Liver (tissue), 9 donors: Measurements from ENCODE around the gene FKTN. TPM values are rescaled to one million over a fixed set of nuclear protein-coding genes. Genes with fewer than 3 reads are reported as not detected.
"Not testable (repeated sequence)": the region's sequence is repeated elsewhere in the genome, so short reads cannot be mapped to it uniquely, and the experiment has no call there.

Experiments used
- DNase-seq: peaks from one replicate; pipeline ENCODE4 v3.0.0-alpha.2; 2017; ENCODE audit warnings: low spot score
- H3K27ac ChIP-seq, 2 donors: one replicate each; pipeline ENCODE4 v1.7.0; 2013; ENCODE audit warnings: inconsistent platforms in 2 of 2, low read length in 2 of 2, control low read depth in 1 of 2, low read depth in 1 of 2, mild to moderate bottlenecking in 1 of 2
- H3K27me3 ChIP-seq, 4 donors: one replicate each; pipeline versions ENCODE4 v1.6.1 to v1.7.0; 2013; ENCODE audit warnings: low read length in 3 of 4, inconsistent platforms in 1 of 4, mild to moderate bottlenecking in 1 of 4, moderate library complexity in 1 of 4; ENCODE audit not compliant: control insufficient read depth in 4 of 4, insufficient read depth in 4 of 4
- H3K36me3 ChIP-seq, 4 donors: one replicate each; pipeline versions ENCODE4 v1.6.1 to v1.7.0; 2013; ENCODE audit warnings: low read length in 3 of 4, mild to moderate bottlenecking in 3 of 4, low read depth in 1 of 4, moderate library complexity in 1 of 4; ENCODE audit not compliant: control insufficient read depth in 4 of 4, insufficient read depth in 3 of 4
- H3K4me1 ChIP-seq, 4 donors: one replicate each; pipeline versions ENCODE4 v1.6.1 to v1.7.0; 2013; ENCODE audit warnings: low read length in 3 of 4, mild to moderate bottlenecking in 3 of 4, moderate library complexity in 1 of 4; ENCODE audit not compliant: control insufficient read depth in 4 of 4, insufficient read depth in 4 of 4
- H3K4me3 ChIP-seq, 3 donors: one replicate each; pipeline versions ENCODE4 v1.6.1 to v1.7.0; 2013; ENCODE audit warnings: low read length in 3 of 3, control low read depth in 1 of 3, low read depth in 1 of 3, mild to moderate bottlenecking in 1 of 3
- H3K9ac ChIP-seq, 2 donors: one replicate each; pipeline ENCODE4 v1.7.0; 2013; ENCODE audit warnings: low read length in 2 of 2, mild to moderate bottlenecking in 2 of 2, moderate library complexity in 2 of 2, control low read depth in 1 of 2, low read depth in 1 of 2
- H3K9me3 ChIP-seq, 4 donors: one replicate each; pipeline versions ENCODE4 v1.6.1 to v1.7.0; 2013; ENCODE audit warnings: low read length in 3 of 4; ENCODE audit not compliant: control insufficient read depth in 4 of 4
- CTCF ChIP-seq: fragments of 150-350 bp; IDR thresholded peaks from 2 replicates; pipeline ENCODE4 v1.5.1; 2017; ENCODE audit warnings: improper control_type of control experiment, low read depth, low read length; ENCODE audit not compliant: missing input control
- FOXA1 ChIP-seq: IDR thresholded peaks from 2 replicates; pipeline ENCODE4 v1.6.1; 2016; ENCODE audit warnings: antibody characterized with exemption
- FOXA2 ChIP-seq: IDR thresholded peaks from 2 replicates; pipeline ENCODE4 v1.6.1; 2016; ENCODE audit warnings: antibody characterized with exemption
- GABPA ChIP-seq, 2 donors: IDR thresholded peaks in 1 of 2; conservative IDR thresholded peaks in 1 of 2; 2 replicates each; pipeline ENCODE4 v1.6.1; 2016; ENCODE audit warnings: antibody characterized with exemption in 2 of 2, mild to moderate bottlenecking in 1 of 2, moderate library complexity in 1 of 2
- HNF4G ChIP-seq: IDR thresholded peaks from 2 replicates; pipeline ENCODE4 v1.6.1; 2016; ENCODE audit warnings: antibody characterized with exemption
- MAX ChIP-seq: IDR thresholded peaks from 2 replicates; pipeline ENCODE4 v1.6.1; 2016; ENCODE audit warnings: antibody characterized with exemption
- REST ChIP-seq: IDR thresholded peaks from 2 replicates; pipeline ENCODE4 v1.6.1; 2016; ENCODE audit warnings: antibody characterized with exemption, mild to moderate bottlenecking
- SP1 ChIP-seq: IDR thresholded peaks from 2 replicates; pipeline ENCODE4 v1.6.1; 2018; ENCODE audit warnings: antibody characterized with exemption, mild to moderate bottlenecking
- TAF1 ChIP-seq: conservative IDR thresholded peaks from 2 replicates; pipeline ENCODE4 v1.6.1; 2016; ENCODE audit warnings: antibody characterized with exemption, mild to moderate bottlenecking
- WGBS: extraction: QIAGEN DNeasy Blood & Tissue Kit; methylation state at CpG from one replicate; pipeline ENCODE4 v1.1.7; 2013; 5-methylcytosine and 5-hydroxymethylcytosine counted together
- polyA plus RNA-seq, 2 donors: library from polyadenylated mRNA; stranded (reverse) in 1 of 2; unstranded in 1 of 2; fragments of 200-250 nt in 1 of 2; fragments of >200 nt in 1 of 2; fragmentation: Nextera tagmentation in 1 of 2; extraction: Ambion mirVana in 1 of 2; gene quantifications; one replicate each; pipeline versions ENCODE4 v1.2.1 to v1.2.3, GENCODE V29; 2013 to 2015
- total RNA-seq, 2 donors: library from RNA; depleted of rRNA; stranded (reverse); fragments of >200 nt; gene quantifications; one replicate each; pipeline ENCODE4 v1.2.3, GENCODE V29; 2014
- TF ChIP-seq, protein P1 (sequence below): IDR thresholded peaks from 2 replicates; pipeline ENCODE4 v1.6.1; 2016; ENCODE audit warnings: antibody characterized with exemption
- TF ChIP-seq, protein P2 (sequence below): IDR thresholded peaks from 2 replicates; pipeline ENCODE4 v1.6.1; 2016; ENCODE audit warnings: antibody characterized with exemption
- donor health status: healthy.
- donor health status: healthy.
- donor health status: healthy.
- donor health status: healthy.
- donor health status: healthy.

FKTN gene
- total and polyA plus RNA-seq, 4 donors: 2.0 to 8.7 (median 4.5) TPM

GRCh38 chr9:105572455-105572854 lies 14.5 kb downstream of the FKTN start (continued):
- TF ChIP-seq TAF1 (no peak), GABPA (IDR thresholded peaks at IDR 0.05 in 1 of 2, conservative IDR thresholded peaks at IDR 0.05 in 1 of 2) (no peak)

DNA sequence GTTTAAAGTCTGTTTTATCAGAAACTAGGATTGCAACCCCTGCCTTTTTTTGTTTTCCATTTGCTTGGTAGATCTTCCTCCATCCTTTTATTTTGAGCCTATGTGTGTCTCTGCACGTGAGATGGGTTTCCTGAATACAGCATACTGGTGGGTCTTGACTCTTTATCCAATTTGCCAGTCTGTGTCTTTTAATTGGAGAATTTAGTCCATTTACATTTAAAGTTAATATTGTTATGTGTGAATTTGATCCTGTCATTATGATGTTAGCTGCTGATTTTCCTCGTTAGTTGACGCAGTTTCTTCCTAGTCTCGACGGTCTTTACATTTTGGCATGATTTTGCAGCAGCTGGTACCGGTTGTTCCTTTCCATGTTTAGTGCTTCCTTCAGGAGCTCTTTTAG lies 22.0 kb downstream of the FKTN start:
- not testable (repeated sequence) for H3K36me3 ChIP-seq, DNase-seq, H3K27ac ChIP-seq, H3K4me3 ChIP-seq, H3K4me1 ChIP-seq, H3K9me3 ChIP-seq, H3K9ac ChIP-seq, H3K27me3 ChIP-seq
- WGBS: 98% methylated on average over 6 of the region's 6 CpGs

- H3K36me3 ChIP-seq, H3K4me3 ChIP-seq, H3K9ac ChIP-seq, H3K9me3 ChIP-seq, DNase-seq, H3K27me3 ChIP-seq, H3K4me1 ChIP-seq, H3K27ac ChIP-seq: not testable (repeated sequence)
- 79% methylated on average over 16 of the region's 16 CpGs for WGBS
Observed at GRCh38 chr9:105581550-105581949, 23.6 kb downstream of the FKTN start.

- no peak overlapping the region for H3K9ac ChIP-seq
- H3K4me3 ChIP-seq: no peak overlapping the region
- peaks cover 2 to 9% (median 5%) of the 10 kb centered on the region in 4 donors for H3K36me3 ChIP-seq
- H3K4me1 ChIP-seq: no peaks in the 10 kb centered on the region
- no peak overlapping the region for H3K27ac ChIP-seq
- WGBS: 95% methylated on average over 3 of the region's 3 CpGs
- H3K27me3 ChIP-seq: no peaks in the 10 kb centered on the region
- peaks cover 0 to 3% (median 1%) of the 10 kb centered on the region in 4 donors for H3K9me3 ChIP-seq
- TF ChIP-seq CTCF (no peak), MAX (no peak), SP1 (no peak), REST (no peak), FOXA2 (no peak), FOXA1 (no peak), HNF4G (no peak), TAF1 (no peak)
- TF ChIP-seq, protein P1, sequence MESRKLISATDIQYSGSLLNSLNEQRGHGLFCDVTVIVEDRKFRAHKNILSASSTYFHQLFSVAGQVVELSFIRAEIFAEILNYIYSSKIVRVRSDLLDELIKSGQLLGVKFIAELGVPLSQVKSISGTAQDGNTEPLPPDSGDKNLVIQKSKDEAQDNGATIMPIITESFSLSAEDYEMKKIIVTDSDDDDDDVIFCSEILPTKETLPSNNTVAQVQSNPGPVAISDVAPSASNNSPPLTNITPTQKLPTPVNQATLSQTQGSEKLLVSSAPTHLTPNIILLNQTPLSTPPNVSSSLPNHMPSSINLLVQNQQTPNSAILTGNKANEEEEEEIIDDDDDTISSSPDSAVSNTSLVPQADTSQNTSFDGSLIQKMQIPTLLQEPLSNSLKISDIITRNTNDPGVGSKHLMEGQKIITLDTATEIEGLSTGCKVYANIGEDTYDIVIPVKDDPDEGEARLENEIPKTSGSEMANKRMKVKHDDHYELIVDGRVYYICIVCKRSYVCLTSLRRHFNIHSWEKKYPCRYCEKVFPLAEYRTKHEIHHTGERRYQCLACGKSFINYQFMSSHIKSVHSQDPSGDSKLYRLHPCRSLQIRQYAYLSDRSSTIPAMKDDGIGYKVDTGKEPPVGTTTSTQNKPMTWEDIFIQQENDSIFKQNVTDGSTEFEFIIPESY: no peak
- TF ChIP-seq, protein P2, sequence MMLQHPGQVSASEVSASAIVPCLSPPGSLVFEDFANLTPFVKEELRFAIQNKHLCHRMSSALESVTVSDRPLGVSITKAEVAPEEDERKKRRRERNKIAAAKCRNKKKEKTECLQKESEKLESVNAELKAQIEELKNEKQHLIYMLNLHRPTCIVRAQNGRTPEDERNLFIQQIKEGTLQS: no peak
- no peak for DNase-seq
Observed at GRCh38 chr9:105593145-105593544, 35.2 kb downstream of the FKTN start.
